Tibial nerve (tissue), 4 donors: ENCODE data around the gene INHBB.

Experiments used
- CTCF ChIP-seq, 5 experiments: fragments of 200-600 bp in 3 of 5; fragments of 450-650 bp in 2 of 5; sonication (generic) in 3 of 5; IDR thresholded peaks; one replicate each; pipeline ENCODE4 v1.5.1; 2016 to 2019; ENCODE audit warnings: antibody characterized with exemption in 5 of 5, mild to moderate bottlenecking in 3 of 5, moderate library complexity in 2 of 5
- EP300 ChIP-seq, 2 donors: sonication (generic); formaldehyde crosslinking; IDR thresholded peaks; one replicate each; pipeline ENCODE4 v1.6.1; 2017; ENCODE audit warnings: antibody characterized with exemption in 2 of 2, mild to moderate bottlenecking in 1 of 2
- POLR2A ChIP-seq, 2 donors: fragments of 450-650 bp; IDR thresholded peaks; one replicate each; pipeline ENCODE4 v1.6.1; 2017; ENCODE audit warnings: antibody characterized with exemption in 2 of 2, mild to moderate bottlenecking in 2 of 2, moderate library complexity in 2 of 2

- TF ChIP-seq CTCF (IDR thresholded peaks at IDR 0.05) (no peak), POLR2A (IDR thresholded peaks at IDR 0.05) (no peak), EP300 (IDR thresholded peaks at IDR 0.05) (no peak)
Measured at GRCh38 chr2:120305296-120305695, 40.6 kb upstream of the INHBB start.
